Nucleus accumbens (tissue), 56 donors: ENCODE results near the gene ITK.

Experiments
- DNase-seq, 56 donors: peaks; one replicate each; lab custom pipeline; 2025; lab: John Stamatoyannopoulos, UW

ITK gene

GRCh38 chr5:157180374-157181264, at the start of gene ITK:
TSS of gene ITK (plus strand) at chr5:157180840. CDS start at chr5:157180978, 138 bp downstream.
- DNase-seq, result no peak

DNA sequence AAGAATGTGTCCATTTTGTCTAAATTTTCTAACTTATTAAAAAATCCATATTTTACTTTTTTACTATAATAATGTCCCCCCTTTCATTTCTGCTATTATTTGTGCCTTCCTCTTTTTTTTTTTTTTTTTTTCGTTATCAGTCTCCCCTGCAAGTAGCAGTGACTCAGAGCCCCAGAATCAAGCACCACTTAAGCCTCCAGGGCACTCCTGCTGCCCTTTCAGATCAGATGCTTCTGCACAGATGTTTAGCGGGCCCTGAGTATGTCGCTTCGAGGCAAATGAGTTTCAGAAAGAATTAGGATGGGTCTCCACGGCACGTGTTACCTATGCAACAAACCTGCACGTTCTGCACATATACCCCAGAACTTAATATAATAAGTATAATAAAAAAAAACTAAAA, 49.7 kb upstream of the ITK start:
- no peak for DNase-seq

GRCh38 chr5:157132281-157132612, 48.4 kb upstream of the ITK start:
- no peak for DNase-seq

DNA sequence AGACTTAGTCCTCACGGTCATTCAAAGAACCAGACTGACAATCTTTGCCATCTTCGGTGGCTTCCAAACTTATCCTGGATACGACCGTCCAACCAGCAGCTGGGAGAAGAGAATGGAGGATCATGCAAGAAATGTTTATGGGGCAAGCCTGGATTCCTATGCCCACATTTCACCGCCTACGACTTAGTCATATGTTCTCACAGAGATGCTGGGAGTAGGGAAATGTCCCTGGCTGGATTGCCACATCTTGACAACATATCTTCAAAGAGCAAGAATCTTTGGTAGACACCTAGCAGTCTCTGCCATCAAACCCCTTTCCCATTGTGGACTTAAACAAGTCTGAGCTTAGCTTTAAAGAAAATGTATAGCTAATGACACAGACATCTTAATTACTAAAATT, 42.9 kb upstream of the ITK start:
- no peak for DNase-seq

DNA sequence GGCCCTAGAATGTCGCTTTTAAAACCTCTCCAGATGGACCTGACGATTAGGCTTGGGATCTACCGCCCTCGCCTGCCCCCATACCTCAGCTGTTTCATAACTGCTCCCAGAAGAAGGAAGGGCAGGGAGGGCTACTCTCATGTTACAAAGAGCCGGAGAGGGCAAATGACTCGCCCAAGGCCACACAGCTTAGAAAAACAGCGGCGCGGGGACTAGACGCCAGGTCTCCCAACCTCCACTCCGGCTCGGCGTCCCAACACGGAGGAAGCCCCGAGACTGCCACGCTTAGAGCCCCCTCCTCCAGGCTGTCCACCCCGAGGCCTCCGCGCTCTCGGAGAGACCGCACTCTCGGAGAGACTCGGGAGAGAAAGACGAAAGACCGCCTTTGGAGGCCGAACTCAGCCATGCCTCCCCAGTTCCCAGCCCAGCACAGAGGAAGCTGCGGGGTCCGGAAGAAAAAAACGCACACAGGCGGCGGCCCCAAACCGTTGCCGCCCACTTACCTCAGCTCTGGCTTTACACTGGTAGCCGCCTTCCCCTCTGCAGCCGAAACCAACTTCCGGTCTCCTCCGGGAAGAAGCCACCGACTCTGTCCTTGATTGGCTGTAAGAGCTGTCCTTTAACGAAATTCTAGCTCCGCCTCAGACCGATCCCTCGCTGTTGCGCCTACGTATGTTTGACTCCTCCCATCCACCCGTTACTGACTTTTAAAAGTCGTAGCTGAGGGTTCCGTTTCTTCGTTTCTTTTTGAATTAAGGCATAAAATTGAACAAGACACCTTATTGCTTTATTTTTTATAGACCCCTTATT, 38.1 kb upstream of the ITK start, which contains the start of gene MED7:
MED7 (minus strand) TSS at position 549 of the 810 bp plus-strand sequence. CDS start 3,434 bp downstream, outside the sequence.
- peak; percentile 46 to 97 (median 89) for DNase-seq

GRCh38 chr5:157143127-157143971, 37.3 kb upstream of the ITK start:
- peak in 46 of 56 donors; percentile 3 to 85 (median 48) for DNase-seq

- peak in 43 of 56 donors; percentile 1 to 80 (median 31) for DNase-seq
Measured at GRCh38 chr5:157148734-157149615, 31.7 kb upstream of the ITK start.

GRCh38 chr5:157150995-157151394, 29.6 kb upstream of the ITK start:
- DNase-seq, result no peak

GRCh38 chr5:157155297-157155696, 25.3 kb upstream of the ITK start:
- DNase-seq, result no peak

DNA sequence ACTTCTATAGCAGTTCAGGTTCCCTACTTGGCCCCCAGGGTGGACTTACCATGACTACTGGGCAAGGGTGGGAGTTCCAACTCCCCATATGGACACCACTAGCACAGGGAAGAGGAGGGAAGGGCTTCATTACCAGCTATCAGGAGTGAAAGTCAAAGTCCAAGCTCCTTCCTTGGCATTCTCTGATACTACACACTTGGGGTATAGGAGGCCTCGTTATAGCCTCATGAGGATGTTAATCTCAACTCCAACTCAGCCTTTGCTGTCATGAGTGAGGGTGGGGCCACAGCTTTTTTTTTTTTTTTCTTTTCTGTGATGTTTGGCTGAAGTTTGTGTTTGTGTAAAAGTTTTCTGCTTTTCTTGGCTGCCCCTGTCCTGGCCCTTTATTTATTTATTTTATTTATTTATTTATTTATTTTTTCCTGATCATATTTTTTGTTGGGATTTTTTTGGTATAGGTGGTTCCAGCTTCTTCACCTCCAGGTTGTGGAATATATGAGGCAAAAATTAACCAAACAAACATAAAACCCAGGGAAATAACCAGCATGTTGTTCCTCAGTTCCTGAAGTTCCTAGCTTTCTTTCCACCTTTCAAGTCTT, 23.2 kb upstream of the ITK start:
- DNase-seq, result no peak

DNA sequence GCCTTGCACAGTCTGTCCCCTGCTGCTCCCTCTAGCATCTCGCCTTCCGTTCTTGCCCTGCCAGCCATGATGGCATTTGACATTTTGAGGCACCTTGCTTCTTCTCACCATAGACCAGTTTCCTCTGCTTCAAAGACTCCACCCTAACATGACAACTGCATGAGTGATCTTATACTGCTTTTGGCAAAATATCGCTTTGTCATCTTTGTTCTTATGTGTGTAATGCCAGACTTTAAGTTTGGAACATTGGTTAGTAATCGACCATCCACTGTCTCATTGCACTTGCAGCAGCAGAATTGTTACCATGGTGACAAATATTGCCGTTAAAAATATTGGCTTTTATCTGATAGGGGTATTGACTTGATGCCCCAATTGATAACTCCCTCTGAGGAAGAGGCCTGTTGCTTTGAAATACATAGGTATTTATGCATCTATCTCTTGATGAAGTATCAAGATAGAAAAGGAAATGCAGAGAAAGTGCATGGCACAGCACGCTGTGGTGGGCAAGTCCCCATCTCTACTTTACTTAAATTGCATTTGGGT, 21.4 kb upstream of the ITK start:
- no peak for DNase-seq

GRCh38 chr5:157160001-157160400, 20.6 kb upstream of the ITK start:
- DNase-seq, result no peak

GRCh38 chr5:157161996-157162395, 18.6 kb upstream of the ITK start:
- no peak for DNase-seq

GRCh38 chr5:157162919-157163510, 17.6 kb upstream of the ITK start:
- no peak for DNase-seq

- DNase-seq, result no peak
Measured at GRCh38 chr5:157164521-157164920, 16.1 kb upstream of the ITK start.

DNA sequence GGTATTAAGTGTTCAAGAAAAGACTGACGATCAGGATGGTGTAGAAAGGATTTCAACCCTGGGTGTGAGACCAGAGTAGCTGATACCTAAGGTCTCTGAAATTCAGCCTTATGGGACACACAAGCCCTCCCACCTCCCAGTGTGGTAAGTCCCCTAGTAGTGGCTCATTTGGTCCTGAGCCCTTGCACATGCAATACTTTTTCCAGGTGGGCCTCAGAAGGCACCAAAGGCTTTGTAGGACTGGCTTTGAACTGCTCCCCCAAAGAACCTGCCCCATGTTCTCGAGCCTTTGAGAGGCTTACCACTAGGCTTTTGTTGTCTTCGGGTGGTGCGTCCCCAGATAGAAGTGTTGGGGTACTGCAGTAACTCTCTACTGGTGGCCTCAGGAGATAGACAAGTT, 15.4 kb upstream of the ITK start:
- DNase-seq, result no peak

DNA sequence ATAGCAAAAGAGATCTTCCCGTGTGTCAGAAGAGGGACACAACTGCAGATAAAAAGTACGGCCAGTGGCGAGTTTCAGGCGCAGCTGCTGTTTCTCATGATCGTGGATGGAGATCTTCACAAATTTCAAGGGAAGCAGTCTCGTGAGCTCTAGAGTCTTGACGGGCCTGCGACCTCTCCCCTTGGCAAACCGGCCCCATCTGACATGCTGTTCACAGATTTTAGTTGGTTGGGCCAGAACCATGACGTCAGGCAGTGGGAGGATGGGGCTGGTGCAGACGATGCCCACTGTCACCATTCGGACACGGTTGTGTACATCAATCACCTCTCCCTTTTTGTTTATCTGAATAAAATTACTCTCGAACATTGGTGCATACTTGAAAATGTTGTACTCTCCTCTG, 15.0 kb upstream of the ITK start:
- no peak for DNase-seq
